K562 (cell line): ENCODE results near the gene PEX5L.

Experiments
- CHD1 ChIP-seq: fragments of 200-600 bp; sonication (generic); IDR thresholded peaks from one replicate; pipeline ENCODE4 v1.6.1; 2012; ENCODE audit warnings: mild to moderate bottlenecking, moderate library complexity, low read length, inconsistent platforms
- ILF3 ChIP-seq: fragments of 450-650 bp; IDR thresholded peaks from 2 replicates; pipeline ENCODE4 v1.6.1; 2018; ENCODE audit warnings: antibody characterized with exemption, mild to moderate bottlenecking, moderate library complexity, borderline replicate concordance
- JUND ChIP-seq, 2 experiments: IDR thresholded peaks; 2 replicates in 1 of 2; 3 replicates in 1 of 2; pipeline ENCODE4 v1.6.1; 2011; ENCODE audit warnings: borderline replicate concordance in 2 of 2, low read depth in 2 of 2, low read length in 2 of 2, improper control_type of control experiment in 1 of 2, missing biosample characterization in 1 of 2, missing genetic modification characterization in 1 of 2, missing genetic modification reagents in 1 of 2
- MECOM ChIP-seq: fragments of 250-450 bp; sonication (Bioruptor Pico); IDR thresholded peaks from 2 replicates; pipeline ENCODE4 v1.8.0; 2022; ENCODE audit warnings: inconsistent platforms
- POLR2AphosphoS5 ChIP-seq: IDR thresholded peaks from 2 replicates; pipeline ENCODE4 v1.6.1; 2011; ENCODE audit warnings: mild to moderate bottlenecking, low read depth, low read length, moderate library complexity; ENCODE audit not compliant: control insufficient read depth, insufficient read depth
- TF ChIP-seq, protein P1 (sequence below), 3 experiments: IDR thresholded peaks in 2 of 3; conservative IDR thresholded peaks in 1 of 3; 2 replicates each; pipeline ENCODE4 v1.5.1; 2011 to 2012; ENCODE audit warnings: low read length in 3 of 3, mild to moderate bottlenecking in 3 of 3, control low read depth in 2 of 3, improper control_type of control experiment in 1 of 3, inconsistent platforms in 1 of 3, low read depth in 1 of 3, mixed read lengths in 1 of 3, moderate library complexity in 1 of 3; ENCODE audit not compliant: insufficient read depth in 2 of 3

DNA sequence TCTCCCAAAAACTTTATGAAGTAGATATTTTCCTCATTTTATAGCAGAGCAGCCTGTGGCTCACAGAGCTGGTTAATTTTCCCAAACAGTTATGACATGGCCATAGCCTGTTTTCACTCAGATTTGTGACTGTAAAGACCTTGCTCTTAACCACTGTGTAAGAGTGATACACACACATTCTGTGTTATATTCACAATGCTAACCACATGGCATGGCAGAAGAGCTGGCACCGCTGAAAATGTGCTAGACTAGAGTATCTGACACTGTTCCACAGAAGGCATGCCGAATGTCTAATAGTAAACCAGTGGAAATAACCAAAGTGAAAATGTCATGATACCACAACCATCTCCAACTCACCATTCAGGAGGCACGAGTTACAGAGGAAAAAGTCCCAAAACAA is 71.8 kb downstream of the PEX5L start:
- TF ChIP-seq MECOM (CRISPR knock-in tag) (no peak), CHD1 (no peak), JUND (IDR thresholded peaks at IDR 0.05; ENCODE audit: borderline replicate concordance, low read depth, low read length) (no peak), JUND (tag; IDR thresholded peaks at IDR 0.05; ENCODE audit: borderline replicate concordance, low read depth, low read length) (no peak), ILF3 (no peak), POLR2AphosphoS5 (no peak)
- TF ChIP-seq, protein P1, sequence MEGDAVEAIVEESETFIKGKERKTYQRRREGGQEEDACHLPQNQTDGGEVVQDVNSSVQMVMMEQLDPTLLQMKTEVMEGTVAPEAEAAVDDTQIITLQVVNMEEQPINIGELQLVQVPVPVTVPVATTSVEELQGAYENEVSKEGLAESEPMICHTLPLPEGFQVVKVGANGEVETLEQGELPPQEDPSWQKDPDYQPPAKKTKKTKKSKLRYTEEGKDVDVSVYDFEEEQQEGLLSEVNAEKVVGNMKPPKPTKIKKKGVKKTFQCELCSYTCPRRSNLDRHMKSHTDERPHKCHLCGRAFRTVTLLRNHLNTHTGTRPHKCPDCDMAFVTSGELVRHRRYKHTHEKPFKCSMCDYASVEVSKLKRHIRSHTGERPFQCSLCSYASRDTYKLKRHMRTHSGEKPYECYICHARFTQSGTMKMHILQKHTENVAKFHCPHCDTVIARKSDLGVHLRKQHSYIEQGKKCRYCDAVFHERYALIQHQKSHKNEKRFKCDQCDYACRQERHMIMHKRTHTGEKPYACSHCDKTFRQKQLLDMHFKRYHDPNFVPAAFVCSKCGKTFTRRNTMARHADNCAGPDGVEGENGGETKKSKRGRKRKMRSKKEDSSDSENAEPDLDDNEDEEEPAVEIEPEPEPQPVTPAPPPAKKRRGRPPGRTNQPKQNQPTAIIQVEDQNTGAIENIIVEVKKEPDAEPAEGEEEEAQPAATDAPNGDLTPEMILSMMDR (IDR thresholded peaks at IDR 0.05 in 2 of 3, conservative IDR thresholded peaks at IDR 0.05 in 1 of 3; ENCODE audit: insufficient read depth in 2 of 3, low read depth in 1 of 3, low read length in 3 of 3): no peak
